H9 (cell line): ENCODE results near the gene ETFA. TPM values are rescaled to one million over a fixed set of nuclear protein-coding genes. Genes with fewer than 3 reads are reported as not detected.

Source experiments
- DNase-seq: peaks from one replicate; pipeline ENCODE4 v3.0.0-alpha.2; 2017
- H2AFZ ChIP-seq: one replicate; pipeline ENCODE4 v1.6.1; 2013; ENCODE audit warnings: mild to moderate bottlenecking, low read length, control low read depth, moderate library complexity
- H2AK5ac ChIP-seq: 2 replicates; pipeline ENCODE4 v1.6.1; 2013; ENCODE audit warnings: low read length, control low read depth, mixed read lengths; ENCODE audit not compliant: insufficient read length
- H2BK120ac ChIP-seq: one replicate; pipeline ENCODE4 v1.6.1; 2013; ENCODE audit warnings: low read depth, mild to moderate bottlenecking, low read length, control low read depth, inconsistent platforms; ENCODE audit not compliant: poor library complexity, severe bottlenecking
- H2BK12ac ChIP-seq: 2 replicates; pipeline ENCODE4 v1.6.1; 2013; ENCODE audit warnings: low read length, control low read depth, mixed read lengths, low read depth; ENCODE audit not compliant: insufficient read length
- H2BK15ac ChIP-seq: 2 replicates; pipeline ENCODE4 v1.6.1; 2013; ENCODE audit warnings: low read depth, low read length, control low read depth
- H2BK20ac ChIP-seq: one replicate; pipeline ENCODE4 v1.6.1; 2013; ENCODE audit warnings: low read depth, mild to moderate bottlenecking, low read length, control low read depth, inconsistent platforms; ENCODE audit not compliant: poor library complexity, severe bottlenecking
- H2BK5ac ChIP-seq: 2 replicates; pipeline ENCODE4 v1.6.1; 2013; ENCODE audit warnings: low read length, control low read depth, mixed read lengths; ENCODE audit not compliant: insufficient read length
- H3K14ac ChIP-seq: 2 replicates; pipeline ENCODE4 v1.6.1; 2013; ENCODE audit warnings: low read length, control low read depth; ENCODE audit not compliant: insufficient read depth
- H3K18ac ChIP-seq: 2 replicates; pipeline ENCODE4 v1.6.1; 2013; ENCODE audit warnings: low read depth, mild to moderate bottlenecking, mixed read lengths, low read length, control low read depth; ENCODE audit not compliant: insufficient read length
- H3K23ac ChIP-seq: 2 replicates; pipeline ENCODE4 v1.6.1; 2013; ENCODE audit warnings: low read length, control low read depth, mixed read lengths, low read depth; ENCODE audit not compliant: insufficient read length
- H3K23me2 ChIP-seq: 2 replicates; pipeline ENCODE4 v1.6.1; 2013; ENCODE audit warnings: low read depth, mild to moderate bottlenecking, mixed read lengths, low read length, control low read depth; ENCODE audit not compliant: insufficient read length, poor library complexity, severe bottlenecking
- H3K27ac ChIP-seq: 2 replicates; pipeline ENCODE4 v1.5.1; 2013; ENCODE audit warnings: low read length, control low read depth, mixed read lengths, low read depth; ENCODE audit not compliant: insufficient read length
- H3K27me3 ChIP-seq: 2 replicates; pipeline ENCODE4 v1.6.1; 2013; ENCODE audit warnings: low read length, control low read depth, inconsistent platforms; ENCODE audit not compliant: insufficient read depth
- H3K4ac ChIP-seq: 2 replicates; pipeline ENCODE4 v1.6.1; 2013; ENCODE audit warnings: low read depth, mild to moderate bottlenecking, control low read depth, inconsistent platforms, low read length, moderate library complexity
- H3K4me1 ChIP-seq: 2 replicates; pipeline ENCODE4 v1.6.1; 2013; ENCODE audit warnings: low read length, control low read depth, inconsistent platforms; ENCODE audit not compliant: insufficient read depth
- H3K4me2 ChIP-seq: 2 replicates; pipeline ENCODE4 v1.6.1; 2013; ENCODE audit warnings: low read length, control low read depth, mixed read lengths; ENCODE audit not compliant: insufficient read length, insufficient read depth
- H3K56ac ChIP-seq: 2 replicates; pipeline ENCODE4 v1.6.1; 2013; ENCODE audit warnings: low read depth, mild to moderate bottlenecking, mixed read lengths, low read length, control low read depth; ENCODE audit not compliant: insufficient read length
- H3K79me1 ChIP-seq: 2 replicates; pipeline ENCODE4 v1.6.1; 2013; ENCODE audit warnings: low read depth, mild to moderate bottlenecking, moderate library complexity, low read length, control low read depth, inconsistent platforms; ENCODE audit not compliant: insufficient read depth, poor library complexity, severe bottlenecking
- H3K79me2 ChIP-seq: 2 replicates; pipeline ENCODE4 v1.6.1; 2013; ENCODE audit warnings: low read length, control low read depth, inconsistent platforms; ENCODE audit not compliant: insufficient read depth
- H3K9ac ChIP-seq: 2 replicates; pipeline ENCODE4 v1.6.1; 2013; ENCODE audit warnings: low read length, control low read depth, mixed read lengths; ENCODE audit not compliant: insufficient read length; ENCODE audit errors: extremely low read depth
- H3K9me3 ChIP-seq: one replicate; pipeline ENCODE4 v1.6.1; 2013; ENCODE audit warnings: low read depth, low read length, inconsistent platforms; ENCODE audit not compliant: control insufficient read depth
- H3T11ph ChIP-seq: one replicate; pipeline ENCODE4 v1.6.1; 2013; ENCODE audit warnings: mild to moderate bottlenecking, low read length, control low read depth, inconsistent platforms
- H4K20me1 ChIP-seq: one replicate; pipeline ENCODE4 v1.6.1; 2013; ENCODE audit not compliant: control insufficient read depth, insufficient read length, insufficient read depth
- H4K5ac ChIP-seq: 2 replicates; pipeline ENCODE4 v1.6.1; 2013; ENCODE audit warnings: low read depth, mild to moderate bottlenecking, mixed read lengths, low read length, control low read depth; ENCODE audit not compliant: insufficient read length
- H4K8ac ChIP-seq: replicated peaks from 2 replicates; pipeline ENCODE4 v1.6.1; 2013; ENCODE audit warnings: low read length, control low read depth, mixed read lengths, low read depth; ENCODE audit not compliant: insufficient read length
- H4K91ac ChIP-seq: 2 replicates; pipeline ENCODE4 v1.6.1; 2013; ENCODE audit warnings: low read depth, mild to moderate bottlenecking, moderate library complexity, mixed read lengths, low read length, control low read depth; ENCODE audit not compliant: insufficient read length
- H3K27ac Mint-ChIP-seq, 3 experiments: 2 replicates in 2 of 3; 3 replicates in 1 of 3; pipeline ENCODE4 v1.8.0; 2020 to 2021; ENCODE audit warnings: mixed read lengths in 3 of 3, mild to moderate bottlenecking in 1 of 3, moderate library complexity in 1 of 3
- H3K27me3 Mint-ChIP-seq: 2 replicates; pipeline ENCODE4 v1.8.0; 2021; ENCODE audit warnings: low read depth, mild to moderate bottlenecking, moderate library complexity, mixed read lengths
- H3K36me3 Mint-ChIP-seq, 3 experiments: 2 replicates in 2 of 3; 3 replicates in 1 of 3; pipeline ENCODE4 v1.8.0; 2020 to 2021; ENCODE audit warnings: low read depth in 3 of 3, mixed read lengths in 3 of 3; ENCODE audit not compliant: insufficient read depth in 1 of 3
- H3K4me1 Mint-ChIP-seq, 2 experiments: 2 replicates each; pipeline ENCODE4 v1.8.0; 2020; ENCODE audit warnings: mixed read lengths in 2 of 2
- H3K4me3 Mint-ChIP-seq, 2 experiments: 2 replicates in 1 of 2; 3 replicates in 1 of 2; pipeline ENCODE4 v1.8.0; 2020 to 2021; ENCODE audit warnings: mild to moderate bottlenecking in 2 of 2, mixed read lengths in 2 of 2, moderate library complexity in 1 of 2
- H3K9me3 Mint-ChIP-seq, 2 experiments: 2 replicates in 1 of 2; 3 replicates in 1 of 2; pipeline ENCODE4 v1.8.0; 2020; ENCODE audit warnings: mild to moderate bottlenecking in 2 of 2, mixed read lengths in 2 of 2, moderate library complexity in 1 of 2
- CTCF ChIP-seq: fragments of 200-600 bp; sonication (generic); conservative IDR thresholded peaks from 3 replicates; pipeline ENCODE4 v1.8.0; 2021; ENCODE audit warnings: antibody characterized with exemption, mild to moderate bottlenecking
- WGBS: extraction: QIAGEN DNeasy Blood & Tissue Kit; methylation state at CpG from one replicate; pipeline ENCODE4 v1.1.7; 2013; ENCODE audit warnings: missing lambda C conversion rate, low lambda C conversion rate, mixed read lengths; ENCODE audit not compliant: insufficient read length; ENCODE audit errors: extremely low coverage; 5-methylcytosine and 5-hydroxymethylcytosine counted together
- total RNA-seq: library from RNA; stranded (reverse); gene quantifications from 2 replicates; pipeline ENCODE4 v1.2.1, GENCODE V29; 2021

The ETFA gene
- total RNA-seq, 1 experiment from 2014 or later: 109 TPM

- Histone ChIP-seq H4K5ac (no peak overlapping the region), H2BK12ac (no peak overlapping the region), H3K4me1 (no peaks in the 10 kb centered on the region), H4K91ac (no peak overlapping the region), H2BK5ac (no peak overlapping the region), H3K9ac (no peak overlapping the region), H3K14ac (no peak overlapping the region), H3K9me3 (no peaks in the 10 kb centered on the region), H2AFZ (no peak overlapping the region), H3K23me2 (no peaks in the 10 kb centered on the region), H3K56ac (no peak overlapping the region), H3K4ac (no peak overlapping the region), H3K4me2 (no peak overlapping the region), H3K18ac (no peak overlapping the region), H4K8ac (no peak overlapping the region), H3K79me2 (no peaks in the 10 kb centered on the region), H3K79me1 (no peaks in the 10 kb centered on the region), H2BK15ac (no peak overlapping the region), H2BK20ac (no peak overlapping the region), H2BK120ac (no peak overlapping the region), H4K20me1 (no peaks in the 10 kb centered on the region), H2AK5ac (no peak overlapping the region), H3K23ac (no peak overlapping the region), H3K27me3 (no peaks in the 10 kb centered on the region), H3T11ph (no peak overlapping the region), H3K27ac (no peak overlapping the region)
- Mint-ChIP-seq H3K4me3 (no peak overlapping the region), H3K4me1 (no peaks in the 10 kb centered on the region), H3K9me3 (no peaks in the 10 kb centered on the region), H3K27me3 (peaks cover 22% of the 10 kb centered on the region), H3K27ac (no peak overlapping the region), H3K36me3 (no peaks in the 10 kb centered on the region)
- no peak for TF ChIP-seq CTCF
- no CpG with 5 or more reads among the region's 3 CpGs for WGBS
- no peak for DNase-seq
These were observed 43.7 kb upstream of the ETFA start for GRCh38 chr15:76354823-76355440.
